Measurements from ENCODE around the gene GOLT1A.
"Not testable (repeated sequence)": the region's sequence is repeated elsewhere in the genome, so short reads cannot be mapped to it uniquely, and the experiment has no call there.

The GOLT1A gene

DNA sequence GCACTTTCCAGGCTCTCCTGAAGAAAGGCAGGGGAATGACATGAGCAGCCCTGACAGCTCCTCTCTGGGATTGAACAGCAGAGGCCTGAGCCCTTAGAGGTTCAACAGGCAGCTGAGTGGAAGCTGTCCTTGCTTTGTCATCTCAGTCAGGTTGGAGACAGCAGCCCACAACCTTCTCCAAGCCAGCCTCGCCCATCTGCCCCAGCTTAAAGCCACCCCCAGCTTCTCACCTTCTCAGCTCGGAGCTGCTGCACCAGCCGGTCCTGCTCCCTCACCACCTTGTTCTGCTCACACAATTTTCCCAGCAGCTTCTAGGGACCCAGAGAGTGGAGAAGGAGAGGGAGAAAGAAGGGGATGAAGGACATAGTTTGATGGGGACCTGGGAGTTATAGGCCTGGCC, 35.2 kb upstream of the GOLT1A start:
- no peak for DNase-seq (ENCODE audit: low spot score)

DNA sequence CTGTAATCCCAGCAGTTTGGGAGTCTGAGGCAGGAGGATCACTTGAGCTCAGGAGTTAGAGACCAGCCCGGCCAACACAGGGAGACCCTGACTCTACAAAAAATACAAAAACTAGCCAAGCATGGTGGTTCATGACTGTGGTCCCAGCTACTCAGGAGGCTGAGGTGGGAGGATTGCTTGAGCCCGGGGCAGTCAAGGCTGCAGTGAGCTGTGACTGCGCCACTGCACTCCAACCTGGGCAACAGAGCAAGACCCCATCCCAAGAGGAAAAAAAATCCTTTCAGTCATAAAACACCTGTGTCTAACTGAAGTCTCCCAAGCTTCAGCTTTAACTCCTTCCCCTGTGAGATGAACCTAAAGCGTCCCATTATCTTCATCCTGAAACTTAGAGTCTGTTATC, 33.1 kb upstream of the GOLT1A start:
- no peak for DNase-seq (ENCODE audit: low spot score)

DNA sequence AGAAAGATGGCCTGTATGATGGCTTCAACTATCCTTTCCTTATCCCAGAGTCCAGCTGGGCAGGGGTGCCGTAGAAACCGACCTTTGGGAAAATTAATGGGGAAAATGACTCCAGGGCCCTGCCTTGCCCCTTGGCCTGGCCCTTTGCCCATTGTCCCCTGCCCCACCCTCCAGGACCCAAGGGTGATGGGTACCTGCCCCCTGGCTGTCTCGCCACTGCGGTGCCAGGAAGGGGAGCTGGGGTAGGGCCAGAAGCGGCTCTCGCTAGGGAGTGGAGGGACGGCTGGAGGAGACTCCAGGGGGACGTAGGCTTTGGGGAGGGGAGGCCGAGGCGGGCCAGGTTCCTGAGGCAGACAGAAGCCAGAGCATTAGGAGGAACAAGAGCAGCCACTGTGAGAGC, 29.1 kb upstream of the GOLT1A start:
- no peak for DNase-seq (ENCODE audit: low spot score)

DNA sequence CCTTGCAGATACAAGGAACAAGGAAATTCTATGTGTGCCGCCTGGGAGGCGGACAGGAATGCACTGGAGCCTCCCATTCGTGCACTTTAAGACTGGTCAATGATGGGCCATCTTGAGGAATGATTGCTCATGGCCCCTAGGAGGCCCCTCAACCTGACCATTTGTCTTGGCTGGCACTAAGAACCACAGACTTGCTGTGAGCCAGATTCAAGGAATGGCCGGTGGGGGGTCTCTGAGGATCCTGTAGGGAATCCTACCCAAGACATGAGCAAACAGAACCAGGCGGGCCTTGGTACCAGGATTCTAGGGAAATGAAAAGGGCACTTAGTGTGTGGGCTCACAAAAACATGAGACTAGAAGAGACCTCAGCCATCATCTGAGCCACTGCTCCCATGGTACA, 28.1 kb upstream of the GOLT1A start:
- DNase-seq (ENCODE audit: low spot score), result no peak

DNA sequence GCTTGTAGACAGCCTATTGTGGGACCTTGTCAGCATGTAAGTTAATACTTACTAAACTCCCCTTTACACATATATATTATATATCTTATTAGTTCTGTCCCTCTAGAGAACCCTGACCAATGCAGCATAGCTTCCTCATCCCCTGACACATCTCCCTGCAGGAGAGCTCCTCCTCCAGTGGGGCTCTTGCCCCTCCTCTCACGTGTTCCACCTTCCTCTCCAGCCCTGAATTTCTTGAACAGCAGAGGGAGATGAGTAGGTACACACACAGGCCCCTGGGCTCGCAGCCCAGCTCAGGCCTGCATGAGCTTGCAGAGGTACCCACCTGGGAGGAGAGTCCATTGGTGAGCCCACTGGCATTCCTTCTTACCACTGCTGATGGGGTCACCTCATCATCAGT, 27.3 kb upstream of the GOLT1A start:
- DNase-seq (ENCODE audit: low spot score), result no peak

DNA sequence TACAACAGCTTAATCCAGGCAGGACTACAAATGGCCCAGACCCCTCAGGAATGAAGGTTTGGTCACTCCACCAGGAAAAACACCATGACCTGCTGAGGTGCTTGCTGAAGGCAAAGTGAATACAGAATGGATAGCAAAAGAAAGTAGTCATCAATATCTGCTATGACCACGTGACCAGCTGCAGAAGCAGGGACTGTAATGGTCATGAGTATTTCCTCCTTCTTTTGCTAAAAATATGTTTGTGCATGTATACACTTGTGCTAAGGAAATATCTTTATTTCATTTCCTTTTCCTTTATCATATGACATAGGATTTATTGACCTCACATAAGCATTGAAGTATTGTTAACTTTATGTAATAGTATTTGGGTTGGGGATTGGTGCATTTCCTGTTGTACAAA, 26.4 kb upstream of the GOLT1A start:
- no peak for DNase-seq (ENCODE audit: low spot score)

DNA sequence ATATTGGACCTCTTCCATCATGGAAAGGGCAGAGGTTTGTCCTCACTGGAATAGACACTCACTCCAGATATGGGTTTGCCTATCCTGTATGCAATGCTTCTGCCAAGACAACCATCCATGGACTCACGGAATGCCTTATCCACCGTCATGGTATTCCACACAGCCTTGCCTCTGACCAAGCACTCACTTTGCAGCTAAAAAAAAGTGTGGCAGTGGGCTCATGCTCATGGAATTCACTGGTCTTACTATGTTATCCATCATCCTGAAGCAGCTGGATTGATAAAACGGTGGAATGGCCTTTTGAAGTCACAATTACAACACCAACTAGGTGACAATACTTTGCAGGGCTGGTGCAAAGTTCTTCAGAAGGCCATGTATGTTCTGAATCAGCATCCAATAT, 25.6 kb upstream of the GOLT1A start:
- DNase-seq (ENCODE audit: low spot score), result not testable (repeated sequence)

DNA sequence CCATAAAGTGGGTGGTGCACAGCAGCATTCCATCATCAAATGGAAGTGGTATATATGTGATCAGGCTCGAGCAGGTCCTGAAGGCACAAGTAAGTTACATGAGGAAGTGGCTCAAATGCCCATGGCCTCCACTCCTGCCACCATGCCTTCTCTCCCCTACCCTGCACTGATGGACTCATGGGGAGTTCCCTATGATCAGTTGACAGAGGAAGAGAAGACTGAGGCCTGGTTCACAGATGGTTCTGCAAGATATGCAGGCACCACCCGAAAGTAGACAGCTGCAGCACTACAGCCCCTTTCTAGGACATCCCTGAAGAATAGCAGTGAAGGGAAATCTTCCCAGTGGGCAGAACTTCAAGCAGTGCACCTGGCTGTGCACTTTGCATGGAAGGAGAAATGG, 24.7 kb upstream of the GOLT1A start:
- not testable (repeated sequence) for DNase-seq (ENCODE audit: low spot score)

DNA sequence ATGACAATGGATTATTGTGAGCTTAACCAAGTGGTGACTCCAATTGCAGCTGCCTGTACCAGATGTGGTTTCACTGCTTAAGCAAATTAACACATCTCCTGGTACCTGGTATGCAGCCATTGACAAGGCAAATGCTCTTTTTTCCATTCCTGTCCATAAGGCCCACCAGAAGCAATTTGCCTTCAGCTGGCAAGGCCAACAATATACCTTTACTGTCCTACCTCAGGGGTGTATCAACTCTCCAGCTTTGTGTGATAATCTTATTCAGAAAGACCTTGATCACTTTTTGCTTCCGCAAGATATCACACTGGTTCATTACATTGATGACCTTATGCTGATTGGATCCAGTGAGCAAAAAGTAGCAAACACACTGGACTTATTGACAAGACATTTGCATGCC, 23.7 kb upstream of the GOLT1A start:
- DNase-seq (ENCODE audit: low spot score), result not testable (repeated sequence)

DNA sequence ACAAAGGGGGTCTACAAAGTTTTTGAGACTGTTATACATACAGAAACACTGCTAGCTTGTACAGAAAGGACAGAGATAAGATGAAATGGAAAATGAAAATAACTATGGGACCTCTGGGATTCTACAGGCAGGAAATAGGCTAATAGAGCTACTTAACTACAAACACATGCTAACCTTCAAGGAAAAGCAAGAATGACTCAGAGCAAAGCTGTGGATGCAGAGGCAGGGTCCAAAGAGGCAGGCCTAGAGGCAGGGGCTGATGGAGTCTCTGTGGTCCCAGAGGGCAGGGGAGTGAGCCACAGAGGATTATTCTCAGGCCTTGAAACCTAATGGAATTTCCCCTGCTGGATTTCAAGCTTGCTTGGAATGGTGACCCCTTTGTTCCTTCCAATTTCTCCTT, 18.7 kb upstream of the GOLT1A start:
- no peak for DNase-seq (ENCODE audit: low spot score)

DNA sequence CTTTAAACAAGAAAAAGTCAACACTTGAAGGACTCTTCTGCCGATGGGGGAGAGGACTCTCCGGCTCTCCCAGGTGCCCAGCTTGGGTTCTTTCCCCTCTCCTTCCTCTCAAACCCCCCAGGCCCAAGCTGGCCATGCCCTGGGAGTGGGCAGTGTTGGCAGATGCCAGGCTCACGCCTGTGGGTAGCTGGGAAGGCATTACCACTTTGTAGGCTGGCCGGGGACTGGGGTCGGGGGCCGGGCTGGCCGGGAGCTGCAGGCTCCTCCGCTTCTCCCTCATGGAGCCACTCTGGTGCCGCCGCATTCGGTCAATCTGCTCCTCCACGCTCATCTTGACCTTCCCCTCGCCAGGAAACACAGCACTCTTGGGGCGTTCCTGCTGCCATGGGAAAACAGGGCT, 16.4 kb upstream of the GOLT1A start:
- no peak for DNase-seq (ENCODE audit: low spot score)

DNA sequence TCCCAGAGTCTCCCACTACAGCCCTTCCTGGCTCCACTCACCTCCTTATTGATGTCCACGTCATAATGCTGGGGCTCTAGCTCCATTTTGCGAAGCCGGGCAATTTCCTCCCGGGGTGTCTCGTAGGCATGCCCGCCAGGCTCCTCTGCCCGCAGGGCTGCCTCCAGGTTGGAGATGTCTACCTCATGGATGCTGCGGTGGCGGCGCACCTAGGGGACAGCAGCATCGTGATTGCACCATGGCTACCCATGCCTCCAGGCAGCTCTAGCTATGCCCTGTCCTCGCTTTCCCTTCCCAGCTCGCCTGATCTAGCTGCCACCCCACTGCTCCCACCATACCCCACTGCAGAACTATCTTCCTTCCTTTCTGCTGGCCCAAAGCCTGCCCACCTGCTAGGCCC, 15.1 kb upstream of the GOLT1A start:
- DNase-seq (ENCODE audit: low spot score), result no peak

DNA sequence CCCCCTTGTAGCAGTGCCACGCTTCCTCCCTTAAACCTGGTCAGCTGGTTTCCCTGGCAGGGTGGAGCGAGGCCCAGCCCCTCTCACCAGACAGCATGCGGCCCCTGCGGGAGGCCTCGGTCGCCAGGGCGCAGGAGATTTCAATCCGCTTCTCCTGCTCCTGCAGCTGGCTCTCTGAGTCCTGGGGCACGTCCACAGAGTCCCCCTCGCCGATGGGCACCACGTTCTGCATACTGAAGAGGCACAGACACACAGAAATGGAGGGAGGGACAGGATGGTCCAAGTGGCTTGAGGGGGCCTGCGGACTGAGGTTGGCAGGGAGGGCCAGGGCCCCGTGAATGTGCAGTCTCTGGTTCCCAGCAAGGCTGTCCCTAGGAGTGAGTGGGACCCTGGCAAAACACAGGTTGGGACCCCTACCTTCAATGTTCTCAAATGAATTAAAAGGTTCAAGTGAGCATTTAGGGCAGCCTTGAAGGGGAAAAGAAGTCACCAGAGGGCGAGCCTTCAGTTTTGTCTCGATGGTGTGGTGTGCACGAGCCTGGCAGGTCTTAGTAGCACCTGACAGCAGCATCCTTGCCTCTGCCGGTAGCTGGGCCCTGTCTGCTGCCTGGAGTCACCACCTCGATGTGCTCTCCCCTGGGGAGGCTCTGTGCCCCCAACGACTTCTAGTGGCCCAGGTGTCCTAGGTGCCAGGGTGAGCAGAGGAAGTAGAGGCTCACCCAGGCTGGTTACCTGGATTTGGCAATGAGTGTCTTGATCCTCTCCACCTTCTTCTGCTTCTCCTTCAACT, 14.4 kb upstream of the GOLT1A start:
- DNase-seq (ENCODE audit: low spot score), result no peak

DNA sequence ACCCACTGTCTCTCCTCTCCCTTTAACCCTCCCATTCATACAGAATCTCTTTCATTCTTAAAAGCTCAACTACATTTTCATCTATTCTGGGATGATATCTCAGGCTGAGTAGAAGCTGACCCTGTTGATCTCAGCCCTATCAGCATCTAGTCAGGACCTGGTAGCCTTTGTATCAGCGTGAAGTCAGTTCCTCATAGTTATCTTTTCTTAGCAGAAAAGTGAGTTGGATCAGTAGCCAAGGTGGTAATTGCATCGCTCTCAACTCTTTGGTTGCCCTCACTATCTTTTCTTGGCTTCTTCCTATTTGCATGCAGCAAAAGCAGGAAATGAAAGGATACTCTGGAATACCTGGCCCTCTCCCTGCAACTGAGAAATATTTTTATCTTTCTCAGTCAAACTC, 13.6 kb upstream of the GOLT1A start:
- no peak for DNase-seq (ENCODE audit: low spot score)

DNA sequence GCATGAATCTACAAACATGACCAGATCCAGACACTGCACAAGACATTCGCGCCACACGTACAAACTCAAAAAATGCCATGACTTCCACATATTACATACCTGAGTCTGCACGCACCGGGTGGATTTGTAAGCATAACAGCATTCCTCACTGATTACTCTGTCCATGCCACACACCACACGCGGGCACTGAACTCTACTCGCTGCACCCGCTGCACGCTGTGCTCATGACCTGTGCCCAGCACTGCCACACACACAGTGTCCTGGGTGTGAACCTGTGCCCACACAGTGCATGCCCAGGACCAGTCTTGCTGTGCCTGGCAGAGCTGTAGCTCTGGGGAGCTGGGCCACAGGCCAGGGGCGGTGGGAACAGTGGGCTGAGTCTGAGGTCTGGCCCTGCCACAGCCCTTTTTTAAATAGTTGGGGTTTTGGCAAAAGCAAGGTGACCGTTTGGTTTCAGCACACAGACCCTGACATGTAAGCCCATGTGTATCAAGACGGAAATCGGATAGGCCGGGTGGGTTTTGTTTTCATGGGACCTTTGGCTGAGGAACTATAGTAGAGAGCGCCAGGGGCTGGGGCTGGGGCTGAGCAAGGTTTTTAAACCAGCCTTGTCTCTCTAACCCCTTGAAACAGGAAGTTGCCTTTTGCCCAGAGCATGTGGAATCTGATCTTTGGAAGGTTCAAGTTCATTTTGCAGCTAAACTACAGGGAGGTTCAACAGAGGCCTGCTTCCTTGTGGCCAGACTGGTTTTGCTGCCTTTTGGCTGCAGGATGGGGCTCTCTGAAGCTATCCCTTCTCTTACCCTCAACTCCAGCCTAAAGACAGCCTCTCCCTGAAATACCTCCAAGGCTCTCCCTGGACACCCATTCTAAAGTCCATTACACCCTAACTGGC, 12.3 kb upstream of the GOLT1A start:
- DNase-seq (ENCODE audit: low spot score), result no peak

DNA sequence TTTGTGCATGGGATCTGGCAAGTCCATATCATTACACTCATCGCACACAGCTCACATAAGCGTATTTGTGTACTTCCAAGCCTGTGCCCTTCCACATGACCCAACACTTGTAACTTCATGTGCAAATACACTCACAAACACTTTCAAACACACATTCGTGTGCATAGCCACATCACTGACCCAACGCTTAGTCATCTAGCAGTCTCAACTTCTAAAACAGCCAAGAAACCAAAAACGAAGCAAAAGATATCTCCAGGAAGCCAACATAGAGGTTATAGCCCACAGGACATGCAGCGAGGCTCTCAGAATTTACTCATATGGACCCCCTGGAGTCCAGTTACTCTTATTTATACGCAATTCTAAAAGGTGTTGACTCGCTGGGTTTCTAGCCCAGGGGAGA, 10.9 kb upstream of the GOLT1A start:
- DNase-seq (ENCODE audit: low spot score), result no peak

DNA sequence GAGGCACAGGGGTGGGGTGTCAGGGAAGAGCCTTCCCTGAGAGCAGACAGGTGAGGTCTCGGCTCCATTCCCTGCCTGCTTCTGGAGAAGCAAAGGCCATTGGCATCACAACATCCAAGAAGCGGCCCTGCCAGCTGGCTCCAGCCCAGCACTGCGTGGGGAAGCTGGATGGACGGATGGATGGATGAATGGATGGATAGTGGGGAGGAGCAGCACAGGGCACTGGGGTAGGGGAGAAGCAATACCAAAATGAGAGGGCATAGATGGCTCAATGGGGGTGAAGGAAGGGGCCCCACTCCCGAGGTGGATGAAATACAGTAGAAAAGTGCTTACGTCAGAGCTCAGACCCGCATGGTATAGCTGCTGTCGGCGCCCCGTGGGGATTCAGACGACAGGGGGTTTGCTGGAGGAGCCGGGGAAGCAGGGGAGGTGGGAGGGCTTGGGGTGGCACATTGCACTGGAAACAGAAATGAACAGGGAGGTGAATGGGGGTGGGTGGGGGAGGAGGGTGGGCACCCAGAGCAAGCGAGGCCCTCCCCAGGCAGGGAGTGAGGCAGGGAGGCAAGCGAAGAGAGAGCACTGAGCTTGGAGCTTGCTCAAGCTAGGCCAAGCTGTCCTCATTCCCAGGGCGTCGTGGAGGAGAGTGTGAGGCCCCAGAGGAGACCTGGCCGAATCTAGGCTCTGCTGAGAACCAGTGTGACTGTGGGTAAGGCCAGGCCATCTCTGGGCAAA, 9.5 kb upstream of the GOLT1A start:
- DNase-seq (ENCODE audit: low spot score), result no peak

DNA sequence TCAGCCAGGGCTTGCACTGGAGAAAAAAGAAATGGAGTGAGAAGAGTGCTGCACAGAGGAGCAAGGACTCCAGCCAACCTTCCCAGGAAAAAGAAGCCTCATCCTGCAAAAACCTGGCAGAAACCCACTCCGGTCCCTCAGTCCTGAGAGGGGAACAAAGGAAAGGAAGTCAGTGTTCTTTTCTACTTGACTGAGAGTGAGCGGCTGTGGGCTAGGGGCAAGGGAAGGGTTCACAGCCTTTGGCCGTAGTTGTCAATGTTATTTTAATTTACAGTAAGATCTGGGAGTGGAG, 8.9 kb upstream of the GOLT1A start:
- DNase-seq (ENCODE audit: low spot score), result no peak

DNA sequence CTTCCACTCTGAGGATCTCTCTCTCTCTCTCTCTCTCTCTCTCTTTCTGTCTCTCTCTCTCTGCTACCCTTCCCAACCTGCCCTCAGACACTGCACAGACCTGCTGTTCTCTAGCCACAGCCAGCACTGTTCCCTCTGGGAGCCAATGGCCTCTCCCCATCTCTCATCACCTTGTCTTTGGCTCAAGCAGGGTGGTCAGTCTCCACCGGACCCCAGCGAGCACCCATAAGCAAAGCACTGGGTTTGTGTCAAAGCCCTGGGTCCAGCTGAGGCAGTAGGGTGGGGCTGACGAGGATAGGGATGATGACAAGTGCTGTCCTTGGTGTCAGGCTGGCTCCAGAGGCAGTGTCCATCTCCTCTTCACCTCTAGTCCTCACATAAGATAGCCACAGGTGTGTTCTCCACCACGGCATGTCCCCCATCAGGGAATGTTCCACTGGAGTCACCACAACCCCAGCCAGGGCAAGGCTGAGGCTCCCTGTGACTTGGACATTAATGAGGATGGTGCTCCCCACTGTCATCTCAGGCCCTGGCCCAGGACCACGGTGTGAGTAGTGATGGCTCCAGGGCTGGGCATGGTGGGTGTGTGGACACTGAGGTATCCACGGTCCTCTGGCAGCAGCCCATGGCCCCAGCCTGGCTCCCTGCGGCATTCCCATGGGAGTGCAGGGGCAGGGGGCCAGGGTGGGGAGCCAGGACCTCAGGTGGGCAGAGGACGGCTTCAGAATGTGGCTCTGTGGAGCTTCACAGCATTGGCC, 8.4 kb upstream of the GOLT1A start:
- DNase-seq (ENCODE audit: low spot score), result no peak

DNA sequence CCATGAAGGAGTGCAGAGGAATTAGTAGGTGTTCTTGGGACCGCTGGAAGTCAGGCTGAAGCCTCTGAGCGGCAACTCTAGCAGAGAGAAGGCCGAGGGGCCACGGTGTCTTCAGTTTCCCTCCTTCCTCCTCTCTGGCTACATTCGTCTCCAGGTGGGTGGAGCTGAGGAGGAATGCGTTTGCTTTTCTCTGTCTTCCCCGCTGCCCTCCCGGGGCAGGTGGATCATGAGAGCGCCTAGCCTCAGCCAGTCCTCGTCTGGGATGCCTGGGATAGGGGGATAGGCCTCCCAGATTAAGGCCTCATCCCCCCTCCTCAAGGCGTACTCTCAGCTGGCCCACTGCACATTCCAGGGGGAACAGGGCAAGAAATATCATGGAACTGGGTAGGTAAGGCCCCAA, 7.5 kb upstream of the GOLT1A start:
- no peak for DNase-seq (ENCODE audit: low spot score)

DNA sequence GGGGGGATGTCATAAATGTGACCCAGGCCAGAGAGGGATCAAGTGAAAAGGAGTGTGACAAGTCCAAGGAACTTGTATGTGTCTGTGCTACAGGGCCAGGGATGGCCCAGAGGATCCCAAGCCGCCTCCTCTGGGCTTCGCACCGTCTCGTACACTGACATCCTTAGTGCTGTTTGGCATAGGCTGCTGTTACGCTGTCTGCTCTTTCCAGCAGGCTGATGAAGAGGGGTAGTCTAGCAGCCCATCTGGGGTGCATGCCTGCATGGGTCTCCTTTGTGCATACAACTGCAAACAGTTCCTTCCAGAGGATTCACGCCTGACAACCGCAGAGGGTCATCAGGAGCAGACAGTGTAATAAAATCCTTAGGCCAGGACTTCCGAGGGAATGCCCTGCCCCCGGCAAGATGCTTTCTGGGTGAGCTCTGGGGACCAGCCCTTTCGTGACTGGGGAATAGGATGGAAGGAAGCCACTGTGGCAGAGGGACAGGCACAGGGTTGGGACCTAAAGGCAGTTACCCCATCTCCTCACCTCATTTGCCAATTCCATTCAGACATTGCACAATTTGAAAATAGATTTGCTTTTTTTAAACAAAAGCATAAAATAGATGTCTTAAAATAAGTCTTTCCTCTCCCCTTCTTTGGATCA, 6.3 kb upstream of the GOLT1A start:
- DNase-seq (ENCODE audit: low spot score), result no peak

DNA sequence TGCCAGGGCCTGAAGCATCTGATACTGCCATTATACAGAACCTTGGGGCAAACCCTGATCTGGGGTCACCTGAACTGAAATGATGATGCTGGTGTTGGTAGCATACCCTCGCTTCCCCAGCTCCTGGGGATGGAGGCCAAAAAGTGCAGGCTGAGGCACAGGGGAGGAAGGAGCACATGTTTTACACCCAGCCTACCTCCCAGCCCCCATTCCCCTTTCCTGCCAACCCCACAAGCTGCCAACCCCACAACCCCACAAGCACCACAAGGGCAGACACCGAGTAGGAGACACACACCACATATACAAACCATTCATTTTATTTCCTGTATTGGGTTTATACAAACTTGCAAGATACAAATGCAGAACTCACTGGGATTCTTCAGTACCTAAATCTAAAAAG, 4.8 kb upstream of the GOLT1A start:
- no peak for DNase-seq (ENCODE audit: low spot score)

All from COLO829 (cell line).